ENCODE measurements around the gene TMEM42. TPM values are rescaled to one million over a fixed set of nuclear protein-coding genes. Genes with fewer than 3 reads are reported as not detected.

TMEM42 gene
- total RNA-seq, 4 donors from 2014 or later, result 10.1 to 18.3 (median 13.8) TPM

- TF ChIP-seq POLR2A (IDR thresholded peaks at IDR 0.05) (no peak), CTCF (IDR thresholded peaks at IDR 0.05) (no peak)
- H3K4me3 ChIP-seq (ENCODE audit: low read depth, poor library complexity, severe bottlenecking), result no peak overlapping the region
- peak in 1 of 2 donors; percentile 39 for DNase-seq (ENCODE audit: low spot score in 2 of 2)
- WGBS, 2 donors, result 93 to 96% methylated on average over 7 of the region's 7 CpGs
- intact Hi-C loops (cut with DNase I; ENCODE audit: low total_unique reads), result no loop called here
Measured at GRCh38 chr3:44867421-44868111, 5.9 kb downstream of the TMEM42 start.

GRCh38 chr3:44870375-44871061 lies 8.8 kb downstream of the TMEM42 start:
- WGBS, 2 donors, result 73 to 84% methylated on average over 8 of the region's 8 CpGs
- intact Hi-C loops (cut with DNase I; ENCODE audit: low total_unique reads), result no loop called here
- DNase-seq (ENCODE audit: low spot score in 2 of 2), result peak in 1 of 2 donors; percentile 64
- no peak for TF ChIP-seq CTCF (IDR thresholded peaks at IDR 0.05)
- no peak for TF ChIP-seq POLR2A (IDR thresholded peaks at IDR 0.05)
- H3K4me3 ChIP-seq (ENCODE audit: low read depth, poor library complexity, severe bottlenecking), result no peak overlapping the region

GRCh38 chr3:44874308-44874707 lies 12.6 kb downstream of the TMEM42 start, which contains the start of gene TGM4:
Gene TGM4, plus strand, starts transcription at chr3:44874608. Its CDS starts 71 bp downstream, at chr3:44874679.
- H3K4me3 ChIP-seq (ENCODE audit: low read depth, poor library complexity, severe bottlenecking), result no peak within 1 kb of the TSS
- 85 to 86% methylated on average over 5 of the region's 5 CpGs for WGBS, 2 donors
- TF ChIP-seq CTCF (IDR thresholded peaks at IDR 0.05), result no peak
- TF ChIP-seq POLR2A (IDR thresholded peaks at IDR 0.05), result no peak
- peak in 1 of 2 donors; percentile 40 for DNase-seq (ENCODE audit: low spot score in 2 of 2)
- intact Hi-C loops (cut with DNase I; ENCODE audit: low total_unique reads), result no loop called here

- intact Hi-C loops (cut with DNase I; ENCODE audit: low total_unique reads), result no loop called here
- 84 to 86% methylated on average over 3 of the region's 3 CpGs for WGBS, 2 donors
- DNase-seq (ENCODE audit: low spot score in 2 of 2), result no peak
- no peak for TF ChIP-seq POLR2A (IDR thresholded peaks at IDR 0.05)
- no peak for TF ChIP-seq CTCF (IDR thresholded peaks at IDR 0.05)
- H3K4me3 ChIP-seq (ENCODE audit: low read depth, poor library complexity, severe bottlenecking), result no peak overlapping the region
Measured at GRCh38 chr3:44875596-44875995, 13.9 kb downstream of the TMEM42 start.

- TF ChIP-seq POLR2A (IDR thresholded peaks at IDR 0.05) (no peak), CTCF (IDR thresholded peaks at IDR 0.05) (no peak)
- DNase-seq (ENCODE audit: low spot score in 2 of 2), result no peak
- intact Hi-C loops (cut with DNase I; ENCODE audit: low total_unique reads), result no loop called here
- WGBS, 2 donors, result 91 to 94% methylated on average over 3 of the region's 3 CpGs
- H3K4me3 ChIP-seq (ENCODE audit: low read depth, poor library complexity, severe bottlenecking), result no peak overlapping the region
Measured at GRCh38 chr3:44877333-44877732, 15.6 kb downstream of the TMEM42 start.

All from lower leg skin (tissue), 4 donors.